NCI-H524 treated with DMSO at 0.1 percent for 48 hours (cell line): ENCODE measurements around the gene CPSF6.
"Not testable (repeated sequence)": the region's sequence is repeated elsewhere in the genome, so short reads cannot be mapped to it uniquely, and the experiment has no call there.

ENCODE experiments used
- DNase-seq: peaks from one replicate; lab custom pipeline; 2025; lab: John Stamatoyannopoulos, UW

Gene CPSF6

GRCh38 chr12:69262264-69262974 is 23.1 kb downstream of the CPSF6 start:
- DNase-seq, result no peak

GRCh38 chr12:69265205-69265604 is 25.8 kb downstream of the CPSF6 start:
- DNase-seq, result no peak

GRCh38 chr12:69265633-69266032 is 26.3 kb downstream of the CPSF6 start:
- not testable (repeated sequence) for DNase-seq

DNA sequence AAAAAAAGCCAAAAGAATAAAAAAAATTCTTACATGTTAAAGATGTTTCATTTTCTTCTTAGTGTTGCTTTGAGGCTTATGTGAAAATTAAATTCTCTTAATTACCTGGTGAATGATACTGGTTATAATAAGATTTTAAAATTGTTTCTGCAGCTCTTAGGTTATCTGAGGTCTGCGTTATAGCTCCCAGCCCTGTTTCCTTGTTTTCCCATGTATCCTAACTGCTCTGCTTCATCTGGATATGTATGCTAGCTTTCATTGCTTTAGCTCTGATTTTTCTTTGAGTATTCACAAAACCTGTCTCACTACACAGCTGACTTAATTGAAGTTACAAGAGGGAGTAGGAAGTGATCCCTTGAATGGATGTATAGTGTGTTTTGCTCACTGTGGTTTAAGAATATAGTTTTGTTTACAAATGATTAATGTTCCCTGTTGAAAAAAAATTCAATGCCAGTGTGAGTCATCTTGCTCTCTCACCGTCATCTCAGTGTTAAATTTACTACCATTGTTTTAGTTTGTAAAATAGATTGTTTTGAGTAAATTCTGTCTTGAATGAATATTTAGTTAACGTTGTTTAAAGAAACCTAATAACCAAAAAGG is 26.8 kb downstream of the CPSF6 start:
- DNase-seq, result no peak

DNA sequence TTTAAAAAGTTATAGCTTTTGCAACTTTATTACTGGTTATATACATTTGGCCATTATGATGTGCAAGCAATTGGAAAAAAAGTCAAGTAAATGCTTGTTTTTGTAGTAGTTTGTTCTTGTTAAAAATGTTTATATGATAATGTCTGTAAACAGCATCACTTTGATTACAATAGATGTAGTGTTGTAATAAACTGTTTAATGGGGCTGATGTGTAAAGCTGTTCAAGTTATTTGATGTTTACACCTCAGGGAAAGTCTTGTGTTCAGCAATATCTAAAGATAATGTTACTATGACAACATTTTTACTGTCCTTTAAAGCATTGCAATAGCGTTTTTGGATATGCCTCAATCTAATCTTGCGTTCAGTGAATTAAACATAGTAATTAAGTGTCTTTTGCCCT is 30.4 kb downstream of the CPSF6 start:
- no peak for DNase-seq

- no peak for DNase-seq
Observed at GRCh38 chr12:69272511-69272910, 33.1 kb downstream of the CPSF6 start.

DNA sequence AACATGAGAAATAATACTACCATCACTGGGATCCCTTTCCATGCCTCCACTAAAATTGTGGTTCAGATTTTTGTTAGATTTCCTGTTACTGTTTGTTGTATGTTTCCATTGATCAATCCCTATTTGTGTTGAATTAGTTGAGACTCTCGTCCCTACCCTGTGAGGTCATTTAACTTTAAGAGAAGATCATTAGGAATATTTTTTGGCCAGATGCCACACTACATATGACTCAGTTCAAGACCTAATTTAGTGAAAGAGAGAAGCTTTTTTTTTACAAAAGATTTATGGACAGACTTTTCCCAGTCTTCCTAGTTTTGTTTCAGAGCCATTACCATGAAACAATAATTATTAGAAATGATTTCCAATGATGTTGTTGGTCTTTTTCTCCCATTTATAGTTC is 35.5 kb downstream of the CPSF6 start:
- no peak for DNase-seq

DNA sequence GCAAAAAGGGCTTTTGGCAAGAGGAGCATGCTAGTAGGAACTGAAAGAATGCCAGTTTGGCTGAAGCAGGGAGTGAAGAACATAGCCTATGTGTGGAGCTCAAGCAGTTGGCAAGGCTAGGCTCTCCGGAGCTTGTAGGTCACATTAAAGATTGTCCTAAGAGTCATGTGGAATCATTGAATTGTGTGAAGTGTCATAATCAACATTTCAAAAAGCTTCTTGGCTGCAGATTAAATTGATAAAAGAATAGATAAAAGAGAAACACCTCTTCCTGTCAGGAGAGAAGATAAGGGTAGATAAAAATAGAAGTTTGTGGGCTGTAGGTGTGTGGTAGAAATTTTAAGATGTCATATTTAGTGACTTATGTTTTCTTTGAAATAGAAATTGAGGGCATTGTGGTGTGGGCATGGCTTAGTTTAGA is 36.1 kb downstream of the CPSF6 start:
- no peak for DNase-seq

DNA sequence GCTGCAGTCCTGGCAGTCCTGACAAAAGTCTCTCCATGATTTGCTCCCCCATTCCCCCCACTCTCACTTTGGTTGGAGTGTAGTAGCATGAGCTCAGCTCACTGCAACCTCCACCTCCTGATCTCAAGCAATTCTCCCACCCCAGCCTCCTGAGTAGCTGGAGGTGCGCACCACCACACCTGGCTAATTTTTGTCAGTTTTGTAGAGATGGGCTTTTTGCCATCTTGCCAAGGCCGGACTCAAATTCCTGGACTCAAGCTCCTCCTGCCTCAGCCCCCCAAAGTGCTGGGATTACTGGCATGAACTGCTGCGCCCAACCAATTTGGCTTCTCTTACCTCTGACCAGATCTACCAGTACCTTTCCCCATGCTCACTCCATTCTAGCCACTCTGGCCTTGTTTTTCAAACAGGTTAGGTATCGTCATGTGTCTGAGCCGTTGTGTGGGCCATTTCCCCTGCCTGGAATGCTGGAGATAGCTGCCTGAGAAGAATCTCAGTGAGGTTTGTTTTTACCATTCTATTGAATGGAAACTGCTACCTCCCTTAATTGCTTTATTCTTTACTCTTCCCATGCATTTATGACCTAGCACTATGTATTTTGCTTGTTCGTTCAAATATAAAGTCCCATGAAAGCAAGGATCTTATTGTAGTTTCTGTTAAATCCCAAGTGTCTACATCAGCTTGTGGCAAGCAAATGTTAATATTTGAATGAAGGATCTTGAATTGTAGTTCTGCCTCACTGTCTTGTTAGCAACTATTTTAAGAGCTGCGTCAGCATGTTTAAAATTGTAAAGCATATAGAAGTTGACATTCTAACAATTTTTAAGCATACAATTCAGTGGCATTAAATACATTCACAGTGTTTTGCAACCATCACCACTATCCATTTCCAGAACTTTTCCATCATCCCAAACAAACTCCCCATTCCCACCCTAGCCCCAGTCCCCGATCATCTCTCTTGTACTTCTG is 39.7 kb downstream of the CPSF6 start:
- no peak for DNase-seq

DNA sequence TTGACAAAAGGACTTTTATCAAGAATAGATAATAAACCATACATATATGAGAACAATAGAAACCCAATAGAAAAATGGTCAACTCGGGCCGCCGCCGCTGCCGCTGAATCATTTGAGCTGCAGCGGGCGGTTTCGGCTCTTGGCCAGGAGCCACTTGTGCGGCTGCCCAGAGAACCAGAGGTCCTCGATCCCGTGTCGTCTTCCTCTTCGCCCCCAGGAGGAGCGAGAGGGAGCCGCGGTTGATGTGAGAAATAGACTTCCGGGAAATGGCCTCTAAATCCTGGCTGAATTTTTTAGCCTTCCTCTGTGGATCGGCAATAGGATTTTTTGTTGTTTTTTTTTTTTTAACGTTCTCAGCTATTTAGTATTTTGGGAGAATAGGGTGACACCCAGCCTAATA is 44.8 kb downstream of the CPSF6 start:
- DNase-seq, result peak; percentile 2

DNA sequence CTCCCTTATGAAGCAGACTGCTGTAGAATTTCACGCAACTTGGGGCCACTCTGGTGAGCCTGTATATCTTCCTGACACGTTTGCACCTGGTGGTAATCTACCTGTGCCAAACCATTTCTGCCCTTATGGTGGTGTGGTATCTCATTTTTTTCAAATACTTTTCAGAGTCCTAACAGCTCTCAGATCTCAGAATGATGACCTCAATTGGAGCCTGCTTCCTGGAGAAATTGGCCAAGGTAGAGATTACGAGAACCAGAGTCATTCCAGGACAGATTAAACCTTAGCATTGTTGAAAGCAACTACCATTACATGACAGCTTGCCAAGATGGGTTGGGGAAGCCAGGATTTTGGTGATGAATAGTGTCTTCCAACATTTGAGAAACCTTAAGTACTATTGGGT is 48.2 kb downstream of the CPSF6 start:
- DNase-seq, result no peak

GRCh38 chr12:69290545-69291277 is 51.3 kb downstream of the CPSF6 start:
- peak; percentile 15 for DNase-seq

DNA sequence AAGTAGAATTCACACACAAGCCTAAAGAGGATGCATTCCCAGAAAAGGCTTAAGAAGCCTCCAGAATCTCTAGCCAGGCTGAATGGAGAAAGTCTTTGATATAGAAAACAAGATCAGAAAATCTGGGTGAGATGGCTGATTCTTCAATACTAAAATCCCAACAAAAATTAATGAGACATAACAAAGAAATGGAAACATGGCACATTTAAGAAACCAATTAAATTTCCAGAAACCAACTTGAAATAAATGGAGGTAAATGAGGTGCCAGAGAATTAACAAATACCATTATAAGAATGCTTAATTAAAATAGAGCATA is 51.9 kb downstream of the CPSF6 start:
- no peak for DNase-seq

GRCh38 chr12:69298133-69298532 is 58.8 kb downstream of the CPSF6 start:
- DNase-seq, result no peak

GRCh38 chr12:69298947-69299346 is 59.6 kb downstream of the CPSF6 start:
- DNase-seq, result no peak

DNA sequence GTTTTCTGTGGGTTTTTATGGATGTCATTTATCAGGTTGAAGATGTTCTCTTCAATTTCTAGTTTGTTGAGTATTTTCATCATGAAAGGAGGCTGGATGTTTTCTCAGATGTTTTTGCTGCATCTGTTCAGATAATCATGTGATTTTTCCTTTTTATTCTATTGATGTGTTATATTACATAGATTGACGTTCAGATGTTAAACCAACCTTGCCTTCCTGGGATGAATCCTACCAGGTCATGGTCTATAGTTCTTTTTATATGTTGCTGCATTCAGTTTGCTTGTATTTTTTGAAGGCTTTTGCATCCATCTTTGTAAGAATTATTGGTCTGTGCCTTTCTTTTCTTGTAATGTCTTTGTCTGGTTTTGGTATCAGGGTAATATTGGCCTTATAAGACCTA is 64.9 kb downstream of the CPSF6 start:
- DNase-seq, result no peak

DNA sequence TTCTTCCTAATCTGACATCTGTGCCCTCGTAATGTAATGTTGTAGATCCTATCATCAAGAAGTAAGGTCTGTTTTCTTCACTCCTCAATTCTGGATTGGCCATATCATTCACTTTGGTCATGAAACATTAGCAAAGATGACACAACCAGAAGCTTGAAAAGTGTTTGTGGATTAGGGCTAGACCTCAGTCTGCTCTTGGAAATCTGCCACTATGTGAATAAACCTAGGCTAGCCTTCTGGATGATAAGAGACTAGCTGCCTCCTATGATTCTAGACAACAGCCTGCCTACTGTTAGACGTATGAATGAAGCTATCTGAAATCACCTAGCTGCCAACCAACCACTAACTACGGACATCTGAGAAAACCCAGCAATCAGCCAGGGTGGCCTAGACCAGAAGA is 70.1 kb downstream of the CPSF6 start:
- no peak for DNase-seq

DNA sequence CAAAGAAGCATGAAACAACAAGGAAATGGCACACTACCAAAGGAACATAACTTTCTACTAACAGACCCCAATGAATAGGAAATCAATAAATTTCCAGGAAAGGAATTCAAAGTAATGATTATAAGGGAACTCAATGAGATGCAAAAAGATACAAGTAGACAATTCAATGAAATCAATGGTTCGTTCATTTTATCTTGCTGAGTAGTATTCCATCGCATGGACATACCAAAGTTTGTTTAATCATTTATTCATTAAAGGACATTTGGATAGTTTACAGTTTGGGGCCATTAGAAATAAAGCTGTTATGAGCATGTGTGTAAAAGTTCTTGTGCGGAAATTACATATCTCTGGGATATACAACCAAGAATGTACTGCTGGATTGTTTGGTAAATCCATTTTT is 73.8 kb downstream of the CPSF6 start:
- no peak for DNase-seq

- DNase-seq, result not testable (repeated sequence)
Observed at GRCh38 chr12:69316784-69317183, 77.4 kb downstream of the CPSF6 start.

- not testable (repeated sequence) for DNase-seq
Observed at GRCh38 chr12:69317233-69317632, 77.9 kb downstream of the CPSF6 start.

- no peak for DNase-seq
Observed at GRCh38 chr12:69318225-69318624, 78.9 kb downstream of the CPSF6 start.

DNA sequence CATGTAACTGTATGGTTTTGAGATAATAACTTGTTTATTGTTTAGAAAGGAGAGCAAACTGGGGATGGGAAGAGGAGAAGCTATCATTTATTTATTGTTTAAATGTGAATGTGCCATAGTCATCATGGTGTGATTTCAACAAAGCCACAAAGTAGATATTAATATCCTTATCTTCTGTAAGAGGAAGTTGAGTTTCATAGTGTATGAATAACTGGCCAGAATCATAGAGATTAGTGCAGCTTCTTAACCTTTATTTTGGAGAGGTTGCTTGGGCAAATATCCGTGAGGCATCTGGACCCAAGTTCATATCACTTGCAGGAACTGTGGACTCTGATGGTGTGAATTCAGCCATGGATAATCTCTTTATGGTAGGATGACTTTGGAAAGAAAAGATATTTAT is 82.0 kb downstream of the CPSF6 start:
- DNase-seq, result no peak
